SH-SY5Y (cell line): Measurements from ENCODE around the gene GTF3C1.

Experiments
- GATA2 ChIP-seq: IDR thresholded peaks from 2 replicates; pipeline ENCODE4 v1.6.1; 2011; ENCODE audit warnings: mild to moderate bottlenecking, low read depth, low read length
- GATA3 ChIP-seq: IDR thresholded peaks from 2 replicates; pipeline ENCODE4 v1.6.1; 2011; ENCODE audit warnings: low read depth, mild to moderate bottlenecking, low read length, moderate library complexity

GTF3C1 gene

DNA sequence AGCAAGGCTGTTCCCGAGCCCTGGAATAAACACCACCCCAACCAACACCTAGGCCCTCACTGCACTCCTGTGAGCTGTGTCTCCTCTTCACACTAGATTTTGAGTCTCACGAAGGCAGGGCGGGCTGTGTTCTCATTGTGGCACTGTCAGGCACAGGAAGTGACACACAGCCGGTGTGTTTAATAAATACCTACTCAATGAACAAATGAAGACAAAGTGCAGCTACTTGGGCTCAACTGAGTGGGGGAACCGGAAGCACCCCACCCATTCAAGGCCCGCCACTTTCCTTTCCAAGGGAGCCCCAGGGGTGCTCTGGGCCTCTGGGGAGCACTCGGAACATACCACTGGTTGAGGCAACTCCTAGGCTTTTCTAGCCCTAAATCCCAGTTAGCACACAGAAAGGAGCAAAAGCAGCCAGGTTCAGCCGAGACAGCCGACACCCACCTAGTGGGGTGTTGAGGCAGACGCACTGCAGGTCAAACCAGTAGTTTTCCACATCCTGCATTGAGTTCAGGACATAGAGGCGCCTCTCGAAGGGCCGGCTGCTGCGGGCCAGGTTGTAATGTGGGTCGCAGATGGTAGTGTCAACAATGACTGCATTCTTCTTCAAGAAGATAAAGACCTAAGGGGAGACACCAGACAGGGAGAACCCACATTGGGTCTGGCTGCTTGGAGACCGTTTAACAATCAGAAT lies 57.7 kb downstream of the GTF3C1 start:
- no peak for TF ChIP-seq GATA2
- TF ChIP-seq GATA3, result no peak

DNA sequence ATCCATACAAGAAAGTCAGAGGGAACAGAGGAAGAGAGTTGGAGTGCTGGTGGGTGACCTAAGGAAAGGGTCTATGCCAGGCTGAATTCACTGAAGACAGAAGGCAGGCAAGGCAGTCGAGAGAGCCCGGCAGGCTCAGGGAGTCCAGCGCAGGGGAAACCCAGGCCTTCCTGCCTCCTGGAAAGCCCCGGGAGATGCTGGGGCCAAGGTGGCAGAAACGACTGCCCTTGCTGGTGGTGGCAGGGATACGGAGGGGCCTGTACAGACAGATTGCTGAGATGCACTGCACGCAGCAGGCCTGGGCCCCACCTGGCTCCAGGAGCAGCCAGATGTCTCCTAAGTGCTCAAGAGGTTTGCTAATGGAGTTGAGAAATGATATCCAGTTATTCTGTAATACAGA lies 59.8 kb downstream of the GTF3C1 start:
- TF ChIP-seq GATA3 (no peak), GATA2 (no peak)

DNA sequence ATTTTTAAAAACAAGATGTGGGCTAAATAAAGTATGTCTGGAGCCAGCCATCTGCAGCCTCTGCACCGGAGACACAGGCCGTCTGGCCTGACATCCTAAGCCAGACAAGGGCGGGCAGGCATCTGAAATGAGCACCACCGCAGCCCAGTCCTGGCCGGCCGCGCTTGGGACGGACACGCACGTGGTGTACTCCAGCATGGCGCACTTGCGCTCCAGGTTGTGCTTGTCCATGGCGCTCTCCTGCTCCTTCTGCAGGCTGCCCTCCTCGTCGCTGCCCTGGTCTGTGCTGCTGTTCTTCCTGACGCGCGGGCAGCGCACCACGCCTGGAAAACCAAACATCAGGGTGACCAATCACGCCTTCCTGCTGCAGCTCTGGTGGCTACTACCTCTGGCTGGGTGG lies 60.3 kb downstream of the GTF3C1 start:
- TF ChIP-seq GATA3 (no peak), GATA2 (no peak)

DNA sequence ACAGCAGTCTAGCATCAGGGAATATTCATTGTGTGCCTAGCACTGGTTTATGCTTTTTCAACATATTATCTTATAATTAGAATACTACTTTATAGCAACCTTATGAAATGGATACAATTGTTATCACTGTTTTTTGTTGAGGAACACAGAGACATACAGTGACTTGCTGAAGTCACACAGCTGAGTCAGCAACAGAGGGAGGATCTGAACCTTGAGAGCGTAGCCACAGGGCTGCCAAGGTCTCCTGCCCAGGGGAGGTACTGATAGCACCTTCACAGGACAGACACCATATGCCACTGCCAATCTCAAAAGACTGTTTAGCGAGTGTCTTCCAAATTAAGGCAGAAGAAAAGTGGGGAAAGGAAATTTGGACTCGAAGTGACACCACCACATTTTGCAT lies 63.0 kb downstream of the GTF3C1 start:
- TF ChIP-seq GATA2 (no peak), GATA3 (no peak)

DNA sequence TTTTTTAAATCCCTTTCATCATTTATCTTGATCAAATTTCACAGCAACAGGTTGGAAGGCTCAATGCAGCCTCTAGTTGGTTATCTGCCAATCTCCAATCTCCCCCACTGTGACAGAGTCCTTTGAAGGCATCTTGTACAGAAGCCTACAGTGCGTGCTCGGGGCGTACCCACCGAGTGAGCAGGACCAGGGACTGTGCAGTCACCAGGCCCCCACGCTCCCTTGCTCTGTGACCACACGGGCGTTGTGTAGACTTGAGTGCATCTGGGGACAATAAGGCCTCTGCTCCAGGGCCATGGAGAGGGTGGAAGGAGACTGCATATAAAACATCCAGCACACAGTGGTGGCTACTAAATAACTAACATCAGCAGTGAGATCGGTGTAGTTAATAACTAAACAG lies 63.4 kb downstream of the GTF3C1 start:
- TF ChIP-seq GATA3 (no peak), GATA2 (no peak)

DNA sequence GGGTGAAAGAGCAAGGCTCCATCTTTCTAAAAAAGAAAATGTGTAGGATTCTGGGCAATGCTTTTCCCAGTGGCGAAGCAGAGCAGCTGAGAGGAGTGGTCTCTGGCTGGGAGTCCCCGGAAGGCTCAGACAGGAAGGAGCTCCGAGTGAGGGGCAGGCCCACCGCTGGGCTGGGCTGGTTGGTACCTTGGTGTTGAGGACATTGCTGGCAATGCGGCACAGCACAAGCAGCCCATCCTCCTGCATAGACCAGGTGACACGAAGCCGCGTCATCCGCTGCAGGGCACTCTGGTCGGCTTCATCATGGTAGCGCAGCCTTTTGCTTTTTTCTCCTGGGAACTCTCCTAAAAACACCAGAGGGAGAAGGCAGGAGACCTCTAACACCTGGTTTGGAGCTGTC lies 63.9 kb downstream of the GTF3C1 start:
- TF ChIP-seq GATA2 (no peak), GATA3 (no peak)

DNA sequence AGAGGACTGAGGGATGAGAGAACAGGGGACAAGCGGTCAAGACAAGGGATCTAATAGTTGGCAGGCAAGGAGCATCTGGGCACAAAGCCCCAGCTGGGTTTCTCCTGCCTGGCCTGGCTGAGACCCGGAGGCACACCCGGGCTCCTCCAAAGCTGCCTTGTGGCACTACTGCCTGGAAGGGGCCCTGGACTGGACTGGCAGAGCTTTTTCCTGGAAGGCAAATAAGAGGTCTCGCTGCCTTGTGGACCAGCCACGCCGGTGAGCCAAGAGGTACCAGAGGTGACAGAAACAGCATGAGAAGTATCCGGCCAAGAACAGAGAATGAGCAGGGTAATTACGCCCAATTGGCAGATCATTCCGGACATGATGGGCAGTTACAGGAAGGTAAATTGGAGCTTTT lies 64.6 kb downstream of the GTF3C1 start:
- TF ChIP-seq GATA2 (no peak), GATA3 (no peak)

DNA sequence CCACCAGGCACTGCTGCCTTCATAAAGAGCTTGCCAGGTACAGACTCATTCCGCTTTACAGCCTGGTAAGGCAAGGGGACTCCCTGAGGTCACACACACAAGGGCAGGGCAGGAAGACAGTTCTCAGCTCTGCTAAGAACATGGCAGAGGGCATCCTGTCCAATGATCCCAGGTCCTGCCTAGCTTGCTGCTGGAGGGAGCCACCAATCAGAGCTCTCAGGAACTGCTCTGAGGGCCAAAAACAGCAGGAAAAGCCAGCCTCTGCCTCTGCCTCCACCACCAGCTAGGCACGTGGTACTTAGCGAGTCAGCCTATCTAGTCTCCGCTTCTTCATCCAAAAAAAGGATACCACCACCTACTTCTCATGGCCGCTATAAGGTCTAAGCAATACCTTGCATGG lies 66.1 kb downstream of the GTF3C1 start:
- TF ChIP-seq GATA2, result no peak
- no peak for TF ChIP-seq GATA3

DNA sequence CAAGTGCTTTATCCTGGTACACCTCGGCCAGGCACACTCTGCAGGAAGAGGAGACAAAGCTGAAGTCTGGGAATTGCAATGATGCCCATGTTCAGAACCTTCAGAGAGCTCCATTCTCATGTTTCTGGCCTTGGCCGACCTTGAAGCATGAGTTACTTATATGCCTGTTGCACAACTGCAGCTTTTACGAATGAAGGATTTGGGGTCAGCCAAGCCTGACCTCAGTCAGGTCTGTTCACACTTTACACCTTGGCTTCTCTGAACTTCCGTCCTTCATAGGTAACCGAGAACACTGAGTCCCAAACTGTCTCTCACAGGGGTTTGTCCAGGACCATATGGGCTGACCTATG lies 66.7 kb downstream of the GTF3C1 start:
- TF ChIP-seq GATA2 (no peak), GATA3 (no peak)

DNA sequence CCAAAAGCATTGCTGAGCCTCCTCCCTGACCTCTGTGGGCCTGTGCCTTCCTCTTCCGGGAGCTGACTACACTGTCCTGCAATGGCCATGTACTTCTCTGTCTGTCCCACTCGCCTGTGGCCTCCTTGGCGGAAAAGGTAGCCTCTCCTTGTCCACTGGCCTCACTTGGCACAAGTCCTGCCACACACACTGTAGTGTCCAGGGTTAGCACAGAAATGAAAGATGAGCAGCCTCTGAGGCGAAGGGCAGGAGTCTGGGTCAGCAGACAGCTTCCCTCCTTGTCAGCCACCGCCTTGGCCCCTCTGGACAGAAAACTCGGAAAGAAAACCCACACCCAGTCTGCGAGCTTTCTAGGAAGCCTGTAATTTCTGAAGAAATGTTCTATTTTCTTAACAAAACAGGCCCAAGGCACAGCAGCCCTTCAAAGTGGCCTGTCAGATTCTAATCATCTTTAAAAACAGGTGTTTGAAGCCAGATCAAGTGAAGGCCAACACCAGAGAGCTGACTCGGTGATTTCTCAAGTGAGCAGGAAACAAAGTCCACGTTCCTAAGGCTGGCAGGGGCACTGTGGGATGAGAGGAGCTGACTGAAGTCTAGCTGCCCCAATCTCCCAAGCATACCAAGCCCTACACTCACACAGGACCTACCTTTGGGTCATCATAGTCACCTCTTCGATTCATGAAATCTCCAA lies 67.2 kb downstream of the GTF3C1 start:
- TF ChIP-seq GATA2 (no peak), GATA3 (no peak)

DNA sequence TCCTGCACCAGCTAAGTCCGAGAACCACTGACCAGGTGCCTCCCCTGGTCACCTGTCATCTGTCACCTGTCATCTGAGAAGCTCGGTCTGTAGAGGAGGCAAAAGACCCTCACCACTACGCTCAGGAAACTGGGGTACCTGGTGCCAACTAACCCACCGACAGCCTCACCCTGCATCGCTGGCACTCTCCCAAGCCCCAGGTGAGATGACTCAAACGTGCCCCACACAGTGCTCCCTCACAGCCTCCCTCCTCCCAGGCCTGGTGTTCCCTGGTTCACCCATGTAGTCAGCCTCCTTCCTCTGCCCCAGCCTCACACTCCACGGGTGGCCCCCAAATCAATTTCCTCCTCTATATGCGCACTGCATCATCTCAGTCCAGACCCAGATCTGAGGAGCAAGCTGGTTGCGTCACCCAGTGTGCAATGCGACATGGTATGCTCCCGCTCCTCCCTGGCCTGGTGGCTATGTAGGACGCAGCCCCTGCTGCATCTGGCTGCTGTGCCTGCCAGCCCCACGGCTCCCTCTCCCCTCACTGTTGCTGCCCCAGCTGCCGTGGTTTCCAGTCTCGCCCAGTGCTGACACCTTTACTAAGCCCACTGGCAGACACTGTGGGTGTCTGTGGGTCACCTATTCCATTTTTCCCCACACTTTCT lies 68.3 kb downstream of the GTF3C1 start:
- TF ChIP-seq GATA2 (no peak), GATA3 (no peak)

DNA sequence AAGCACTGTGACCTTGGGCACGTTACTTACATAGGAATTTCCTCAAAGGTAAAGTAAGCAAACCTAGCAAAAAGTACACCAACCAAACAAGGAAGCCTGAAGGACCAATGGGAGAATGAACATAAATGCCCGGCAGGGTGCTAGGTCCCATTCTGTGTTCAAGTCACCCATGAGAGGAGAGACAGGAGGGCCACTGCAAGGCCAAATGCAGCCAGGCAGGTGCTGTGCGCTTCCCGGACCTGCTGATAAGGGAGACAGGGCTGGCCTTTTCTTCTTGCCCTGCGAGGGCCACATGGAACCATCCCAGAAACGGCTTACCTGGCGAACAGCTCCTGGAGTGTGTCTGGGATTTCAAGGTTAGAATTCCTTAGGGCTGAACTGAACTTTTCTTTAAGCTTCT lies 69.0 kb downstream of the GTF3C1 start:
- TF ChIP-seq GATA2 (no peak), GATA3 (no peak)

DNA sequence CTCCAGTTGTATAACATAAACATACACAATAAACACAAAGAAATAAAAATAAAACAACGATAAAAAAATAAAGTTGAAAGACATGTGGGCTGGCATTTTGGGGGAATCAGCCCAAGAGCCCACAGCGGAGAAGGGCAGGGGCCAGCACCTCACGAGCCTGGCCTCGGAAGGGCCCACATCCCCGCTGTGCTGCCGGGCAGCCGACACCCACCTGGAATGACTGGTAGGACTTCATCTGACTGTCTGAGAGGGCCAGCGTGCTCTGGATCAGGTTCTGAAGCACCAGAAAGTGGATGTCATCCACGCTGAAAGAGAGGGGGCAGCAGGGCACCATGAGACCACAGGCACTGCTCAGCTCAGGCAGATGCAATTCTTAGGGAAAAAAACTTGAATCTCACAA lies 73.5 kb downstream of the GTF3C1 start:
- TF ChIP-seq GATA2 (no peak), GATA3 (no peak)

DNA sequence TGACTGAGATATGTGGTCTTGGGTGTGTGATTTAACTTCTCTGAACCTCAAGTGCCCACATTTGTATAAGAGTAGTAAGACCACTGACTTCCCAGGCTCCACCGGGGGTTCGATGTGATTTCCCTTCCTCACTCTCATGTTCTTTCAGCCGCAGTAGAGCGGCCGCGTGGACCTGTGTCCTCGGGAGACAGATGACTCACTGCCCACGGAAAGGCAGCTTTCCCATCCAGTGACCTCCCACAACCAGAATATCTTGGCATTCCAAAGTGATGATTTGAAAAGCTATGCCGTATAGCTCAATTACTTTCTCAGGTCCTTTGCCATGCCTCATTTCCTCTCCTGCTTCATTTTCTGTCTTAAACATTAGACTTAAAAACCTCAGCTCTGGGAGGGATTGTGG lies 74.2 kb downstream of the GTF3C1 start:
- no peak for TF ChIP-seq GATA3
- no peak for TF ChIP-seq GATA2

DNA sequence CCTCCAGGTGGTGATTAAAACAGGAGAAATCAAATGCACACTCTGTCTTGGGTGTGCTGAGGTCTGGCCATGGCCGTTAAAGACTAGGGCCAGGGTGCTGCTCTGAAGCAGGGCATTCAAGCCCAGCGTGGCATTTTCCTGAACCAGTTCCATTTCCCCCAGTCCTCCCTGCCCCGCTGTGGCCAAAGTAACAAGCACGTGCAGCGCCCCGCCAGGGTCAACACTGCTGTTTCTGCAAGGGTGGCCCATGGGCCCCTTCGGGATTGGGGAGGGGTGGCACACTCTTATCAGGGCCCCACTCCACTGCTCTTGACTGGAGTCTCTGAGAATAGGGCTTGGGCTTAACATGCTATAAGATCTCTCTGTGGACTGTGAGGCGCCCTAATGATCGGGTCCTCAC lies 74.8 kb downstream of the GTF3C1 start:
- TF ChIP-seq GATA3 (no peak), GATA2 (no peak)

DNA sequence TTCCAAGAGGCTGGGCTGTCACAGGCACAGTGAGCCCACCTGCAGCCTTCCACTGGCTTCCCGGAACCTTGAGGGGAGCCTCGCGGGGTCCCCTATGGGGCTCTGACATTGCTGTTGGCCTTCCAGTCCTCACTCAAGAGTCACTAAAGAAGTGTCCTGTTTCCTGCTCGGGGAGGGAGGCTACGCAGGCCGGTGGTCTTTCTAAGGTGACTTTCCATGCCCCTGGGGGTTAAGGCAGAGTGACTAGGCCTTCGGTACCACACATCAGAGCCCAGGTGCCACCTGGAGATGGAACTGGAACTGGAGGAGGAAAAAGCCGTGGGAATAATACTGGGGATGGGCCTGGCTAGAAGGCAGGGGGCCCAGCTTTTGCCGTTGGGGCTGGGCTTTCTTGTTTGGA lies 75.7 kb downstream of the GTF3C1 start:
- no peak for TF ChIP-seq GATA2
- no peak for TF ChIP-seq GATA3
